ENCODE results near the gene FBLN1.

DNA sequence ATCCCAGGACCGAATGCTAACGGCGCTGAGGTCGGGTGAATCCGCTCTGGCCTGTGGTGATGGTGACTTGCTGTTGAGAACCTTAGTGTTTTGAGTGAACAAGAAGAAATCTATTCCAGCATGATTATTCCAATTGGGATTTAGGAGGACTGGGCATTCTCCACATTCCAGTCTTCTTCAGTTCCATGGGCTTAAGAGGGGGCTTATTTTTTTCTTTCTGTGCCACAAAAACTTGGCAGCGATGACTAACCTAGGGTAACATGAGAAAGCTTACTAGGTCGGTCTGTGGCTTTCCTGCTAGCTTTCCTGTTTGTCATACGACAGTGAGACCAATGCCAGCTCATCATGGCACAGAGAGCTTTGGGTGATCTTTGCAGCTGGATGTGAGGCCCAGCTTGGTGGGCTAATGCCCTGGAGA lies 106.1 kb downstream of the FBLN1 start:
- TF ChIP-seq, protein P1, sequence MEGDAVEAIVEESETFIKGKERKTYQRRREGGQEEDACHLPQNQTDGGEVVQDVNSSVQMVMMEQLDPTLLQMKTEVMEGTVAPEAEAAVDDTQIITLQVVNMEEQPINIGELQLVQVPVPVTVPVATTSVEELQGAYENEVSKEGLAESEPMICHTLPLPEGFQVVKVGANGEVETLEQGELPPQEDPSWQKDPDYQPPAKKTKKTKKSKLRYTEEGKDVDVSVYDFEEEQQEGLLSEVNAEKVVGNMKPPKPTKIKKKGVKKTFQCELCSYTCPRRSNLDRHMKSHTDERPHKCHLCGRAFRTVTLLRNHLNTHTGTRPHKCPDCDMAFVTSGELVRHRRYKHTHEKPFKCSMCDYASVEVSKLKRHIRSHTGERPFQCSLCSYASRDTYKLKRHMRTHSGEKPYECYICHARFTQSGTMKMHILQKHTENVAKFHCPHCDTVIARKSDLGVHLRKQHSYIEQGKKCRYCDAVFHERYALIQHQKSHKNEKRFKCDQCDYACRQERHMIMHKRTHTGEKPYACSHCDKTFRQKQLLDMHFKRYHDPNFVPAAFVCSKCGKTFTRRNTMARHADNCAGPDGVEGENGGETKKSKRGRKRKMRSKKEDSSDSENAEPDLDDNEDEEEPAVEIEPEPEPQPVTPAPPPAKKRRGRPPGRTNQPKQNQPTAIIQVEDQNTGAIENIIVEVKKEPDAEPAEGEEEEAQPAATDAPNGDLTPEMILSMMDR (IDR thresholded peaks at IDR 0.05) = no peak
- no peak for TF ChIP-seq POLR2A (IDR thresholded peaks at IDR 0.05)
